GM21367 (cell line): ENCODE data around the gene GALNT9.
"Not testable (repeated sequence)": the region's sequence is repeated elsewhere in the genome, so short reads cannot be mapped to it uniquely, and the experiment has no call there.

ENCODE experiments used
- ATAC-seq: cut with Tn5 transposase; IDR thresholded peaks from one replicate; pipeline ENCODE4 v1.9.1; 2021; ENCODE audit not compliant: unreplicated experiment

GALNT9 gene

GRCh38 chr12:132295561-132295960, 33.8 kb downstream of the GALNT9 start:
- not testable (repeated sequence) for ATAC-seq

GRCh38 chr12:132295101-132295526, 34.3 kb downstream of the GALNT9 start:
- ATAC-seq = no peak

- ATAC-seq = no peak
These were observed 35.0 kb downstream of the GALNT9 start for GRCh38 chr12:132294121-132295034.

DNA sequence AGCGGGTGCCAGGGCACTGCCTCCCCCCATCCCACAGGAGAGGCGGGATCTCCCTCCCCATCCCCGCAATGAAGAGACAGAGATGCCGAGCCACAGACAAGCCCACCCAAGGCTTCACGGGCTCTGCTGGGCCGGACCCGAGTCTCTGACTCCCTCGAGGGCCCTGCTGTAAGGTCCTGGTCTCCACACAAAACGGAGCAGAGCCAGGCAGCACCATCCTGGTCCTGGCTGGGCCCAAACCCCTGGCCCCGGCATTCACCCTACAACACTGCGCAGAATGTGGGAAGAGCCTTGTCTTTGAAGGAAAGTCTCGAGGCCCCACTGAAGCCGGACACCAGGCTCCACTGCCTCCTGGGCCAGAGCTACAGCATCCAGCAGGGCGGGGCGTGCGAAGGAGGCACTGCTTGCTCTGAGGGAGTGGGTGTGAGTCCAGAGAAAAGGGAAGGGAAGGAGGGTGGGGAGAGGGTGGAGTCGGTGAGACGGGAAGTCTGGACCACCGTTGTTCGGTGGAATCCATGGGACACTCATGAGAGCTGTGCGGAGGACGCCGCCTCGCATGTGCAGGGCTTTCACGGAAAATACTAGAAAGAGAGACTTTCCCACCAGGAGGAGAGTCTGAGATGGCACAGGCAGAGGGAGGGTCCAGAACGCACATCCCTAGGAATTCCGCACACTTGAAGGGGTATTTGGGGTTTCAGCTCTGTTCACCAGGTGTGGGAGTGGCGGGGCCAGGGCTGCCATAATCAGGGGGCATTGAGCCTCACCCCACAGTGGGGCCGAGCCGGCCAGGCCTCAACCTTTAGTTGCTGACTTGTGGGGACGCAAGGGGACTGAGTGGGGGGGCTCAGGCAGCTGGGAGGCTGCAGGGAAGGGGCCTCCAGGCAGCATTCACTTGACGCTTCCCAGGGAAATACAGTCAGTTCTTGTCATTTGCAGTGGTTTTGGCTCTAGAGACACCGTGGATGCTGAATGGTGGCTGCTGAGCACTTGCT, 36.8 kb downstream of the GALNT9 start:
- ATAC-seq = no peak

- no peak for ATAC-seq
These were observed 37.8 kb downstream of the GALNT9 start for GRCh38 chr12:132291402-132292175.

DNA sequence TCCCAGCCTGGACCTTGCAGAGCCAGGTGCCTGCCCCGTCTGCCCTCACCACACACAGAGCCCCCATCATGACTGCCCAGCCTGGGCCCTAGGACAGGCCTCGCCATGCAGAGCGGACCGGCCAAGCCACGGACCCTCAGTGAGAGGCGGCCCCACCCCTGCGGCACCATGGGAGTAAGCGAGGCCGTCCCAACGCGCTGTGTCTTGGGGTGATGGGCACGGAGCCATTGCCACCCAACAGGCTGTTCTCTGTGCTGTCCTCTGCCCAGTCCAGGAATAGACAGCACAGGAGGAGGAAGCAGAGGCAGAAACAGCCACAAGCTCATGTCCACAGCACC, 39.2 kb downstream of the GALNT9 start:
- ATAC-seq = no peak

DNA sequence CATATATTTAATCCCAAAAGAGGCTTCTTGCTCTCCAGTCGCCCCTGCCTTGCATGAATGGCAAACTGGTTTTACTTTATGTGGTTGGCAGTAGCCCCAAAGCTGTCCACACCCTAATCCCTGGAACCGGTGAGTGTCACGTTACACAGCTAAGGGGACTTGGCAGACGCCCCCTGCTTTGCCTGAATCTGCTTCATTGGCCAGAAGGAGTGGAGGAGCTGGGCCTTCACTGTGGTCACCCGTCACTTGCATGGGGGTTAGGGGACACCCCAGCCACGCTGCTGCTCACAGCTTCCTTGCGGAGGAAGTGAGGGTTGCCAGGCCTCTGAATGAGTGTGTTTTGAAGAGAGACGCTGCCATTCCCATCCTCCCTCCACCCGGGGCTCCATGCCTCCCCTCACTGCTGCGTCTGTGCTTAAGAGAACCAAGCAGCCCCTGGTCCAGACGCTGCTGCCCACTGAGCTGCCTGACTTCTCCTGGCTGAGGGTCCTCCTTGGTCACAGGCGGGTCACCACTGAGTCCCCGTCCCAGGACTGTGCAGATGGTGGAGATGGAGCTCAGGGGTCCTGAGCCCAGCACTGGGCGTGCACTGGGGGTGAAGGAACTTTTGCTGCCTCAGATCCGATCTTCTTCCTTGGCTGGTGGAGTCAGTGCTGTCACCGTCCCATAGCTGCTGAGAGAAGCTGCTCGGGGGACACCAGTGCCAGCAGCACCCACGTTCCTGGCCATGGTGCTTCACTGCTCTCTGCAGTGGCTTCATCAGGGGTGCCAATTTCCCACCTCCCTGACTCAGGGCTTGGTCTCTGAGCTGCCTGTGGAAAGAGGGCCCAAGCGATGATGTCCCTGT, 39.8 kb downstream of the GALNT9 start:
- no peak for ATAC-seq

- no peak for ATAC-seq
These were observed 40.7 kb downstream of the GALNT9 start for GRCh38 chr12:132288516-132289215.

DNA sequence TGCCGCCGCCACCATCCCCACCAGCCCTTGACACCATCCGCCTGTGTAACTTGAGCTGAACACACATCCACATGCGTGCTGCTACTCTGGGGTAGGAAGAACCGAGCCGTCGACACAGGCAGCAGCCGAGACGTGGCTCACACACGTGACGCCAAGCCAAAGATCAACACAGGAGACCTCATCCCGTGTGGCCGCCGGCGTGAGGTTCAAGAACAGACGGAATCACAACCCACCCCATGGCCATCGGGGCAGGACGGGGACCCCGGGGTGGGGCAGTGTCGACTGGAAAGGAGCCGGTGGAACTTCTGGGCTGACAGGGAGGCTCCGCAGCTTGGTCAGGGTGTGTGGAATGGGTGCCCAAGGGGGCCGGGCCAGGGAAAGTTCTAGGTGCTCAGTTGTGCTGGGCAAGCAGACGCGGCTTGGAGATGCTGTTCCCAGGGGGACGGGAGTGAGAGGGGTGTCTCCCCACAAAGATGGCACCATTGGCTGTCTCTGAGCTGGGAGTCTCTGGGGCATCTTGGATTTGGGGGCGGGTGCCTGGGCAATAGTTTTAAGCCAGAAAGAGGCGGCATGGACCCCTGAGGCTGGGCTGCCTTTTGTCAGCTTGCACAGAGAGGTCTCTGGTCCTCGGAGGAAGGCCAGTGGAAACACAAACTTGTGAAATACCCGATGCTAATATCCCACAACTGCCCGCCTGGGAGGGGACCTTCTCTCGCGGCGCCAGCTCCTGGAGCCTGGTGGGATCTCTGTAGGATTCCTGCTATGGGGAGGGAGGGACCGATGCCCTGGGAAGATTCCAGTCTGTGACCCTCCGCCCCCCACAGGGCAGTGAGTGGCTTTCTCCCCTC, 41.8 kb downstream of the GALNT9 start:
- ATAC-seq = no peak

DNA sequence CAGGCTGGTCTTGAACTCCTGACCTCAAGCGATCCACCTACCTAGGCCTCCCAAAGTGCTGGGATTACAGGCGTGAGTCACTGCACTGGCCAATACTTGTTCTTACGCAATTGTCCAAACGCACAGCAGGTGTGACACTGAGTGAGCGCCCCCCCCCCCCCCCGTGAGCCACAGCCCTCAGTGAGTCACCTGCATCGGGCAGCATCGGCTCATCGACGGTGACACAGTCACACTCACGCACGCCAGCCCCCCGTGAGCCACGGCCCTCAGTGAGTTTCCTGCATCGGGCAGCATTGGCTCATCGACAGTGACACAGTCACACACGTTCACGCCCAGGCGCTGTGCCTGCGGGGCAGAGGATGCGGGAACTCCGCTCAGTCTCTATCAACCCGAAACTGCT, 42.5 kb downstream of the GALNT9 start:
- no peak for ATAC-seq

DNA sequence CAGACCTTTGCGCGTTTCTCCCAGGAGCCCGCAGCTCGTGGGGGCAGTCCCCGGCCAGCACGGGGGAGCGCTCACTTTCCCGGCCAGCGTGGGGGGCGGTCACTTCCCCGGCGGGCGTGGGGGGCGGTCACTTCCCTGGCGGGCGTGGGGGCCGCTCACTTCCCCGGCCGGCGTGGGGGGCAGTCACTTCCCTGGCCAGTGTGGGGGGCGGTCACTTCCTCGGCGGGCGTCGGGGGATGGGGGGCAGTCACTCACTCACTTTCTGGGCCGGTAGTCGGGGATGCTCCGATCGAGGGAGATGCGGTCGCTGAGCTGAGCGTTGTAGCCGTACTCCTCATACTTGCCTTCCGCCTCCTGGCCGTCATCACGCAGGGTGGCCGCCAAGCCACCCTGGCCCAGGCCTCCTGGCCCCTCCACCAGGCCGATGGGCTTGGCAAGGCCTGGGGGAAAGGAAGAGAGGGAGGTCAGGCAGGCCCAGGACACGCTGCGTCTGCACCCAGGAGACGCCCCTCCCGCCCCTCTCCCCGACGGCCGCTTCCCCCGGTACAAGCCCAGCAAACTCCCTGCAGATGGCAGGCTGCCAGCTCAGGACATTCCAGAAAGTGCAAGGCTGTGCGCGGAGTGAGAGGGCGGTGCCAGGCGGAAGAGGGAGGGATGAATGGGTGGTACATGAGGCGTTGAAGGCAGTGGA, 43.3 kb downstream of the GALNT9 start:
- no peak for ATAC-seq

DNA sequence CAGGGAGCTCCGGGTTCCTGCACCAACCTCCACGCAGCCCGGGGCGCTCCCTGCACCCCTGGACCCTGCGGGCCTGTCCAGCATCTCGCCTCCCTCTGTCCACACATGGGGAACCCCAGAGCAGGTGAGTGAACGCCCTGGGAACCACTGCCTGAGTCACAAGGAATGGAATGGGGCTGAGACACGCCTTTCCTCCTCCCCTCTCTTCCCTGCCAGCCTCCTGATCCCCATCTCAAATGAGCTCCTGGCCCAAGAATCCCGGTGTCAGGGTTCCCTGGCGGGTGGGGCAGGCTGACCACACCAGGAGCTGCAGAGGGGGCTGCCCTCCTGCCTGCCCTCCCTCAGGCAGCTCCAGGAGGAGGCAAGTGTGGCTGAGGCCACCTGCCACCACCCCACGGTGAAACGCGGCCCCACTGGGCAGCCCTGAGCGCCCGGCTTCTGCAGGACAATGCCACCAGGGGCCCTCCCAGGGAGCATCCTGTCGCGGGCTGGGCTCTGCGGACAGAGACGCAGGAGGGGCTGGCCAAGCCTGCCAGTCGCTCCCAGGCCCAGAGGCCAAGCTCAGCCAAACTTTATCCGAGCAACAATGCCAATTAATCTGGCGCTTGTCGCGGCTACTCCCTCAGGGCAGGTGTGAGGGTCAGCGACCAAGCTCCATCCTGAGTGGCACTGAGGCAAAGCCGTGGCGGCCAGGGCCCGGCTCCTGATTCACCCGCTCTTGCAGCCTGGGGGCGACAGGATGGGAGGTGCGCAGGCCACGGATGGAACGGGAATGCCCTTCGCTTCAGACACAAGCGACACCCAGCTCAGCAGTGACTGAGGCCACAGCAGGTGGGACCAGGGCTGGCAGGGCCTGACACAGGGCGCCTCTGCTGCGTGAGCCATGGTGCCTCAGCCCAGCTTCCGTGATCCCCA, 44.3 kb downstream of the GALNT9 start:
- ATAC-seq = no peak

GRCh38 chr12:132284071-132284826, 45.1 kb downstream of the GALNT9 start:
- no peak for ATAC-seq

- no peak for ATAC-seq
These were observed 46.2 kb downstream of the GALNT9 start for GRCh38 chr12:132282950-132283771.
